Suprapubic skin (tissue), 4 donors: ENCODE data around the gene NDRG4.

Experiments used
- CTCF ChIP-seq, 2 donors: fragments of 200-600 bp in 1 of 2; fragments of 450-650 bp in 1 of 2; sonication (generic) in 1 of 2; IDR thresholded peaks; one replicate each; pipeline ENCODE4 v1.5.1; 2016 to 2019; ENCODE audit warnings: antibody characterized with exemption in 2 of 2, mild to moderate bottlenecking in 1 of 2, moderate library complexity in 1 of 2
- EP300 ChIP-seq: sonication (generic); formaldehyde crosslinking; IDR thresholded peaks from one replicate; pipeline ENCODE4 v1.6.1; 2017; ENCODE audit warnings: antibody characterized with exemption
- POLR2A ChIP-seq, 2 donors: fragments of 450-650 bp; IDR thresholded peaks; one replicate each; pipeline ENCODE4 v1.6.1; 2017; ENCODE audit warnings: antibody characterized with exemption in 2 of 2, mild to moderate bottlenecking in 2 of 2, moderate library complexity in 2 of 2
- POLR2AphosphoS5 ChIP-seq, 3 donors: sonication (generic); formaldehyde crosslinking; IDR thresholded peaks; one replicate each; pipeline ENCODE4 v1.6.1; 2017; ENCODE audit warnings: antibody characterized with exemption in 3 of 3

GRCh38 chr16:58451265-58451689, 48.7 kb upstream of the NDRG4 start:
- TF ChIP-seq CTCF (IDR thresholded peaks at IDR 0.05) = no peak
- TF ChIP-seq EP300 = no peak
- no peak for TF ChIP-seq POLR2AphosphoS5 (IDR thresholded peaks at IDR 0.05)
- TF ChIP-seq POLR2A (IDR thresholded peaks at IDR 0.05) = no peak
